Glutamatergic neuron (in vitro differentiated cells): ENCODE results near the gene CAMK2B. TPM values are rescaled to one million over a fixed set of nuclear protein-coding genes. Genes with fewer than 3 reads are reported as not detected.

Experiments
- DNase-seq: peaks from one replicate; pipeline ENCODE4 v3.0.0; 2022
- H3K27ac Mint-ChIP-seq: one replicate; pipeline ENCODE4 v1.8.0; 2020; ENCODE audit warnings: mild to moderate bottlenecking, mixed read lengths, inconsistent platforms; ENCODE audit not compliant: unreplicated experiment
- H3K27me3 Mint-ChIP-seq: one replicate; pipeline ENCODE4 v1.8.0; 2020; ENCODE audit warnings: mild to moderate bottlenecking, moderate library complexity, mixed read lengths, inconsistent platforms; ENCODE audit not compliant: unreplicated experiment
- H3K36me3 Mint-ChIP-seq: one replicate; pipeline ENCODE4 v1.8.0; 2020; ENCODE audit warnings: mild to moderate bottlenecking, mixed read lengths, inconsistent platforms; ENCODE audit not compliant: unreplicated experiment
- H3K4me1 Mint-ChIP-seq: one replicate; pipeline ENCODE4 v1.8.0; 2020; ENCODE audit warnings: mild to moderate bottlenecking, low read depth, mixed read lengths, inconsistent platforms; ENCODE audit not compliant: unreplicated experiment
- H3K4me3 Mint-ChIP-seq: one replicate; pipeline ENCODE4 v1.8.0; 2020; ENCODE audit warnings: mild to moderate bottlenecking, mixed read lengths, inconsistent platforms; ENCODE audit not compliant: unreplicated experiment
- H3K9me3 Mint-ChIP-seq: one replicate; pipeline ENCODE4 v1.8.0; 2020; ENCODE audit warnings: mild to moderate bottlenecking, moderate library complexity, mixed read lengths, inconsistent platforms; ENCODE audit not compliant: unreplicated experiment
- total RNA-seq: library from RNA; stranded (reverse); fragmentation: NEBNext Ultra II Directional; extraction: Animal tissue kit (Norgen Biotek cat#: 25700); gene quantifications from one replicate; pipeline ENCODE4 v1.2.1, GENCODE V29; 2021; ENCODE audit not compliant: unreplicated experiment
- TF ChIP-seq, protein P1 (sequence below): fragments of 200-600 bp; sonication (generic); IDR thresholded peaks from one replicate; pipeline ENCODE4 v1.5.0; 2021; ENCODE audit not compliant: partially characterized antibody, unreplicated experiment

Gene CAMK2B
- total RNA-seq, 1 donor from 2014 or later, result 55.1 TPM

DNA sequence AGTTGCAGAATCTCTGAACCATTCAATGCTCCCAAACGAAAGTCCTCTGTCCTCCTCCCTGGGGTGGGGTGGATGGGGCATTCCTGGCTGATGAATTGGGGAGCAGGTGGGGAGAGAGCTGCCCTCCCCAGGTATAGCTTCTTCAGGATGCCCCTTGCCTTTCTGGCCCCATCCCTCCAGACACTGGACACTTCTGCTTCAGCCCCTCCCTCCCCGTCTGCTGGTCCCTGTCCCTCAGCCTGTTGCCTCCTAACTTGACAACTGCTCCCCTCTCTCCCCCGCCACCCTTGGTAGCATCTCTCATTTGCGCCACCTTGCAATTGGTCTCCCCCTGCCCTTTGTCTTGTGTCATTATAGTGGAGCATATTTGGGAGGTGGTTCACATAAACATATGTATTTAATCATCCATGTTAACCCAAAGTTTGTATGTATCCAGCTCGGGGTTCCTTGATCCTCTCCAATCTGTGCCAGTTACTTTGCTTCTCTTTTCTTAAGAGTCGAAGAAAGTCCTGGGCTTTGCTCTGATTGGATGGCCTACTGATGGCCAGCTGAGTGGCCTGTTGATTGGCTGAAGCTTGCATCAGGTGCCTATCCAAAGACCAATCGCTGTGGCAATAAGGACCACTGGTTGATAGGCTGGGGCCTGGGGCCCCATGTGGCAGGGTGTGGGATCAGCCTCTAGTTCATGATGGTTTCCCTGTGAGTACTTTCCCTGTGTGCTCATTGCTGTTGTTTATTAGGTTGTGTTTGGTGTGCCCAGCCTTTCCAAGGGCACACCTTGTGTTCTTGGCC lies 132.2 kb downstream of the CAMK2B start:
- H3K27ac Mint-ChIP-seq, result no peak overlapping the region
- H3K27me3 Mint-ChIP-seq, result no peaks in the 10 kb centered on the region
- TF ChIP-seq, protein P1, sequence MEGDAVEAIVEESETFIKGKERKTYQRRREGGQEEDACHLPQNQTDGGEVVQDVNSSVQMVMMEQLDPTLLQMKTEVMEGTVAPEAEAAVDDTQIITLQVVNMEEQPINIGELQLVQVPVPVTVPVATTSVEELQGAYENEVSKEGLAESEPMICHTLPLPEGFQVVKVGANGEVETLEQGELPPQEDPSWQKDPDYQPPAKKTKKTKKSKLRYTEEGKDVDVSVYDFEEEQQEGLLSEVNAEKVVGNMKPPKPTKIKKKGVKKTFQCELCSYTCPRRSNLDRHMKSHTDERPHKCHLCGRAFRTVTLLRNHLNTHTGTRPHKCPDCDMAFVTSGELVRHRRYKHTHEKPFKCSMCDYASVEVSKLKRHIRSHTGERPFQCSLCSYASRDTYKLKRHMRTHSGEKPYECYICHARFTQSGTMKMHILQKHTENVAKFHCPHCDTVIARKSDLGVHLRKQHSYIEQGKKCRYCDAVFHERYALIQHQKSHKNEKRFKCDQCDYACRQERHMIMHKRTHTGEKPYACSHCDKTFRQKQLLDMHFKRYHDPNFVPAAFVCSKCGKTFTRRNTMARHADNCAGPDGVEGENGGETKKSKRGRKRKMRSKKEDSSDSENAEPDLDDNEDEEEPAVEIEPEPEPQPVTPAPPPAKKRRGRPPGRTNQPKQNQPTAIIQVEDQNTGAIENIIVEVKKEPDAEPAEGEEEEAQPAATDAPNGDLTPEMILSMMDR, result no peak
- peaks cover 12% of the 10 kb centered on the region for H3K4me1 Mint-ChIP-seq
- no peak for DNase-seq
- no peaks in the 10 kb centered on the region for H3K36me3 Mint-ChIP-seq
- H3K4me3 Mint-ChIP-seq, result no peak overlapping the region
- no peaks in the 10 kb centered on the region for H3K9me3 Mint-ChIP-seq

DNA sequence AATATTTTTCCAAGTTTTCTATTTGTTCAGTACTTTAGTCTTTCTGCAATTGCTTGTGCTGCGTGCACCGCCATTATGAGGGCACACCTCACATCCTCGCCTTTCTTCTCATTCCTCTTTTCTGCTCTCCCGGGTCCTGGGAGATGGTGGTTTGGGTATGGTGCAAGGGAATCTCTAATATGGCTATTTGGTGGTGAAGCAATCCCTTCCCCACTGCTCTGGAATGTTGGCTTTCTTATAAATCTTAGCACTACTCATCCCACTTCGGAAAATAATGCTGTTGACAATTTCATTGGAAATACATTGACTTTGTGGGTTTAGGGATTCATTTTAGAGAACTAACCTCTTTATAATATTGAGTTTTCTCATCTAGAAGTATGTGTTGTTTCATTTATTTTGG lies 134.2 kb downstream of the CAMK2B start:
- H3K4me1 Mint-ChIP-seq, result peaks cover 10% of the 10 kb centered on the region
- no peaks in the 10 kb centered on the region for H3K27me3 Mint-ChIP-seq
- no peak overlapping the region for H3K27ac Mint-ChIP-seq
- H3K9me3 Mint-ChIP-seq, result peaks cover 3% of the 10 kb centered on the region
- H3K4me3 Mint-ChIP-seq, result no peak overlapping the region
- H3K36me3 Mint-ChIP-seq, result no peaks in the 10 kb centered on the region
- DNase-seq, result no peak
- TF ChIP-seq, protein P1, result no peak

DNA sequence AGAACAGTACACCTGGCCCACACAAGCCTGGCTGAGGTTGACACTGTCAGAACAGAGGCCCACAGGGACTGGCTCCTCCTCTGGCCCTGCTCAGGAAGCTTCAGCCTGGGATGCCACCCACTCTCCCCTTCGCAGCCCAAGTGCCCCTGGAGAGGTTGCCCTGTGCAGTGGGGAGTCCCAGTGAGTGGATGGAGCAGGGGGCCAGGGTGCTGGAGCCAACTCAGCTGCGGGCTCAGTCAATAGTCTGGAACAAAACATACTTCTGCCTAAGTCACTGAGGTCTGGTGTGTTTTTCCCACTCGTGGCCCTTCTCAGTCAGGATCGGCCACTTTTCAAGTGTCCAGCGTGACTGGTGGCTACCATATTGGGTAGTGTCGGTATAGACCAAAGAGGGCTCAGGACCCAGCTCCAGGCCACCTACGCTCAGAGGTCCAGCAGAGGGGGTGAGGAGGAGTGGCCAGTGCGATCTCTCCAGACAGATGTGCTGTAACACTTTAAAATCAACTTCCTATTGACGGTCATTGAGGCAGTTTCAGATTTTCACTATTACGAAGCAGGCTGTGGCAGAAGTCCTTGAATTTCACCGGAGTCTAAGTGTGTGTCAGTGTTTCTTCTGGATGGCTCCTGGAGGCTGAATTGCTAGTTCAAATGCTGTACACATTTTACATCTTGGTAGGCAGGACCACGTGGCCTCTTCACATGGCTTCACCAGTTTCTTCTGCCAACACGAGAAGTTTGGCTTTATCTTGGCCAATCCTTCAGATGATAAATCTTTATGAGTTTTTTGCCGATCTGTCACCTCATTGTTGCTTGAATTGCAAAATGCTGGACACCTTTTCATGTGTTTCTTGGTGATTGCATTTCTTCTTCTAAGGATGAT lies 135.2 kb downstream of the CAMK2B start:
- no peak overlapping the region for H3K27ac Mint-ChIP-seq
- no peaks in the 10 kb centered on the region for H3K27me3 Mint-ChIP-seq
- no peaks in the 10 kb centered on the region for H3K36me3 Mint-ChIP-seq
- peaks cover 3% of the 10 kb centered on the region for H3K9me3 Mint-ChIP-seq
- DNase-seq, result no peak
- peaks cover 1% of the 10 kb centered on the region for H3K4me1 Mint-ChIP-seq
- H3K4me3 Mint-ChIP-seq, result no peak overlapping the region
- TF ChIP-seq, protein P1, result no peak

DNA sequence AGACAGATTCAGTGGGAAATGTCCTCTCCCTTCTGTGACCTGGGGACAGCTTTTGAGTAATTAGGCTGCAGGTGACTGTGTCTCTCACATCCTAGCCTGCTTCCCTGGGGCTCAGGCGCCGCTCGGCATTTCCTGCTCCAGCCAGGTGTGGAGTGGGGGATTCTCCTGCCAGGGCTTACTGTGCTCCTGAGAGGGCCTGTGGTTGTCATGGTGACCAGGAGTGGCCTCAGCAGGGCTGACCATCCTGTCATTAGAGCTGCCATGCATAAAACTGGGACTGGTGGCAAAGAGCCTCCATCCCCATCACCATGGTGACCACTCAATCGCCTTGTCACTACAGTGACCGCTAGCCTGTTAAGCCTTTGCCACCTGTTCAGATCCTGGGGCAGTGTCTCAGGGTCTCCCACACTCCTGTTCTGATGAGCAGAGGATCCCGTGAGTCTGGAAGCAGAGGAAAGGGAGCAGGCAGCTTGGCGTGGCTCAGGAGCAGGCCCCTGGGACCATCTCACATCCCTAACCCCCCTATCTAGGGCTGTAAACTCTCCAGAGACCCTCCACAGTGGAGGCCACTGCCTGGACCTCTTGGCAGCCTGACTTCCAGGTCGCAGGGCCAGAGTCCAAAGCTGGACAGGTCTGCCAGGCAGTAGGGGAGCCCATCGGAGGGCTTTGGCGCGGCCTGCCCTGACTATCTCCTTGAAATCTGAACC lies 136.0 kb downstream of the CAMK2B start, which contains the start of gene GCK:
Gene GCK (minus strand): TSS at position 154 of the 707 bp plus-strand sequence. CDS start 486 bp downstream, outside the sequence.
- H3K27ac Mint-ChIP-seq, result no peak within 1 kb of the TSS
- TF ChIP-seq, protein P1, result no peak
- H3K36me3 Mint-ChIP-seq, result peaks cover 4% of the 10 kb centered on the region
- no peak within 1 kb of the TSS for H3K4me3 Mint-ChIP-seq
- H3K4me1 Mint-ChIP-seq, result peaks cover 8% of the 10 kb centered on the region
- peak; percentile 24 for DNase-seq
- peaks cover 3% of the 10 kb centered on the region for H3K27me3 Mint-ChIP-seq
- H3K9me3 Mint-ChIP-seq, result peaks cover 3% of the 10 kb centered on the region
